ENCODE data around the gene SLBP.

SLBP gene

DNA sequence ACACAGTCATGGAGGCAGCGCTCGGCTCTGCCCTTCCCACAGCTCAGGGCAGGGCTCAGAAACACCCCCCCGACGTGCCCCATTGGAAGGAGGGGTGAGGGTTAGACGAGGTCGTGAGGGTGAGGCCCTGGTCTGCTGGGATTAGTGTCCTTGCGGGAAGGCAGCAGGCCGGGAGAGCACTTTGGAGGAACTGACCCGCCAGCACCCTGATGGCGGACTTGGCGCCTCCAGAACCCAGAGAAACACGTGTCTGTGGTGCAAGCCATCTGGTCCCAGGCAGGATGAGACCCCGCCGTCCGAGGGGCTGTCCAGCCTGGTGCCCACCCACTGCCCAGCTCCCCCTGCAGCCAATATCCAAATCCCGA is 35.5 kb upstream of the SLBP start:
- Histone ChIP-seq H3K4me3 (ENCODE audit: low read length) (no peak overlapping the region), H3K9me3 (ENCODE audit: insufficient read depth, low read depth, low read length) (no peaks in the 10 kb centered on the region), H3K27ac (ENCODE audit: low read depth, low read length) (no peak overlapping the region), H3K4me1 (ENCODE audit: insufficient read depth, low read length) (peaks cover 4% of the 10 kb centered on the region; the same call in 1 of the 2 replicates), H3K27me3 (ENCODE audit: insufficient read depth, low read length) (peaks cover 5% of the 10 kb centered on the region; the same call in 1 of the 2 replicates), H3K9ac (ENCODE audit: low read depth, low read length) (no peak overlapping the region), H3K36me3 (ENCODE audit: insufficient read depth, low read length) (peaks cover 27% of the 10 kb centered on the region)
- 94% methylated on average over 16 of the region's 16 CpGs for WGBS

GRCh38 chr4:1746919-1747602 is 34.9 kb upstream of the SLBP start:
- H3K4me3 ChIP-seq (ENCODE audit: low read length): no peak overlapping the region
- H3K4me1 ChIP-seq (ENCODE audit: insufficient read depth, low read length): 0 out of 2 replicates have a peak, but pooled peaks cover under 1% of the 10 kb centered on the region
- H3K27ac ChIP-seq (ENCODE audit: low read depth, low read length): no peak overlapping the region
- peaks cover 5% of the 10 kb centered on the region; the same call in 1 of the 2 replicates for H3K27me3 ChIP-seq (ENCODE audit: insufficient read depth, low read length)
- no peaks in the 10 kb centered on the region for H3K9me3 ChIP-seq (ENCODE audit: insufficient read depth, low read depth, low read length)
- 88% methylated on average over 33 of the region's 33 CpGs for WGBS
- peaks cover 32% of the 10 kb centered on the region for H3K36me3 ChIP-seq (ENCODE audit: insufficient read depth, low read length)
- H3K9ac ChIP-seq (ENCODE audit: low read depth, low read length): no peak overlapping the region

DNA sequence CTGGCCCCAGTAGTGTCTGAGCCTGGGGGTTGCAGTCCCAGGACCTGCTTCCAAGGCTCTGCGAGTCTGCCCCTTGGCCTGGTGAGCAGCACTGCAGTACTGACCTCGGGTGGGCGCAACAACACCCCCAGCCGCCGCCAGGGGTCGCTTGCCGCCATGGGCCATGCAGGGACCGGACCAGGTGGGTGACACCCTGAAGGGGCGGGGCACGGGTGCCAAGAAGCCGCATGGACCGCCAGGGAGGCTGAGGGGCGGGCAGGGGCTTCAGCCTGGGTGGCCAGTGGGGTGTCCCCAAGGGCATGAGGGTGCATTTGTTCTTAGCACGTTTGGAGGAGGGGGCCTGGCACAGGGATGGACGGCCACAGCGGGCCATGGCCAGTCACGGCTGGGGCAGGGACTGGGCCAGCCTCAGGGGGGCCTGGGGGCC is 34.2 kb upstream of the SLBP start:
- WGBS: 27% methylated on average over 17 of the region's 17 CpGs
- peak overlapping the region; percentile 58; the same call in 1 of the 2 replicates for H3K27ac ChIP-seq (ENCODE audit: low read depth, low read length)

GRCh38 chr4:1745697-1746096 is 33.6 kb upstream of the SLBP start:
- Histone ChIP-seq H3K27ac (ENCODE audit: low read depth, low read length) (peak overlapping the region; percentile 58; the same call in 1 of the 2 replicates), H3K4me1 (ENCODE audit: insufficient read depth, low read length) (no peaks in the 10 kb centered on the region), H3K9me3 (ENCODE audit: insufficient read depth, low read depth, low read length) (no peaks in the 10 kb centered on the region), H3K9ac (ENCODE audit: low read depth, low read length) (no peak overlapping the region), H3K27me3 (ENCODE audit: insufficient read depth, low read length) (peaks cover 5% of the 10 kb centered on the region; the same call in 1 of the 2 replicates), H3K4me3 (ENCODE audit: low read length) (no peak overlapping the region), H3K36me3 (ENCODE audit: insufficient read depth, low read length) (peaks cover 45% of the 10 kb centered on the region)
- 82% methylated on average over 12 of the region's 12 CpGs for WGBS

More for the DNA sequence above, 34.2 kb upstream of the SLBP start:
- no peaks in the 10 kb centered on the region for H3K4me1 ChIP-seq (ENCODE audit: insufficient read depth, low read length)
- no peaks in the 10 kb centered on the region for H3K9me3 ChIP-seq (ENCODE audit: insufficient read depth, low read depth, low read length)
- H3K4me3 ChIP-seq (ENCODE audit: low read length): no peak overlapping the region
- H3K36me3 ChIP-seq (ENCODE audit: insufficient read depth, low read length): peaks cover 40% of the 10 kb centered on the region
- peaks cover 5% of the 10 kb centered on the region; the same call in 1 of the 2 replicates for H3K27me3 ChIP-seq (ENCODE audit: insufficient read depth, low read length)
- H3K9ac ChIP-seq (ENCODE audit: low read depth, low read length): no peak overlapping the region

GRCh38 chr4:1745165-1745564 is 33.0 kb upstream of the SLBP start:
- H3K36me3 ChIP-seq (ENCODE audit: insufficient read depth, low read length): peaks cover 51% of the 10 kb centered on the region
- 92% methylated on average over 13 of the region's 13 CpGs for WGBS
- H3K9me3 ChIP-seq (ENCODE audit: insufficient read depth, low read depth, low read length): no peaks in the 10 kb centered on the region
- H3K9ac ChIP-seq (ENCODE audit: low read depth, low read length): no peak overlapping the region
- H3K27ac ChIP-seq (ENCODE audit: low read depth, low read length): no peak overlapping the region
- H3K4me3 ChIP-seq (ENCODE audit: low read length): no peak overlapping the region
- H3K4me1 ChIP-seq (ENCODE audit: insufficient read depth, low read length): no peaks in the 10 kb centered on the region
- H3K27me3 ChIP-seq (ENCODE audit: insufficient read depth, low read length): peaks cover 5% of the 10 kb centered on the region; the same call in 1 of the 2 replicates

DNA sequence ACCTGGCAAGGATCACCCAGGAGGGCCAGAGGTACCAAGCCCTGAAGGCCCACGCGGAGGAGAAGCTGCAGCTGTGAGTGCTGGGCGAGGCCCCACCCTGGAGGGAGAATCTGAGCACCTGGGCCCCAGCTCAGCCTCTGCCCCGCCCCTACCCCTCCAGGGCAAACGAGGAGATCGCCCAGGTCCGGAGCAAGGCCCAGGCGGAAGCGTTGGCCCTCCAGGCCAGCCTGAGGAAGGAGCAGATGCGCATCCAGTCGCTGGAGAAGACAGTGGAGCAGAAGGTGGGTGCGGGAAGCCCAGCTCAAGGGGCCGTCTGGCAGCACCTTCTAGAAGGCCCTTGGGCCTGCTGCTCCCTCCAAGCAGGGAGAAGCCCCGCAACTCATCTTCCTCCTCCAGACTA is 32.4 kb upstream of the SLBP start:
- 90% methylated on average over 14 of the region's 14 CpGs for WGBS
- peaks cover 5% of the 10 kb centered on the region; the same call in 1 of the 2 replicates for H3K27me3 ChIP-seq (ENCODE audit: insufficient read depth, low read length)
- H3K9me3 ChIP-seq (ENCODE audit: insufficient read depth, low read depth, low read length): no peaks in the 10 kb centered on the region
- H3K4me3 ChIP-seq (ENCODE audit: low read length): no peak overlapping the region
- H3K36me3 ChIP-seq (ENCODE audit: insufficient read depth, low read length): peaks cover 57% of the 10 kb centered on the region
- H3K9ac ChIP-seq (ENCODE audit: low read depth, low read length): no peak overlapping the region
- no peak overlapping the region for H3K27ac ChIP-seq (ENCODE audit: low read depth, low read length)
- no peaks in the 10 kb centered on the region for H3K4me1 ChIP-seq (ENCODE audit: insufficient read depth, low read length)

- Histone ChIP-seq H3K36me3 (ENCODE audit: insufficient read depth, low read length) (peaks cover 63% of the 10 kb centered on the region), H3K4me1 (ENCODE audit: insufficient read depth, low read length) (no peaks in the 10 kb centered on the region), H3K4me3 (ENCODE audit: low read length) (no peak overlapping the region), H3K27ac (ENCODE audit: low read depth, low read length) (no peak overlapping the region), H3K27me3 (ENCODE audit: insufficient read depth, low read length) (peaks cover 5% of the 10 kb centered on the region; the same call in 1 of the 2 replicates), H3K9me3 (ENCODE audit: insufficient read depth, low read depth, low read length) (no peaks in the 10 kb centered on the region), H3K9ac (ENCODE audit: low read depth, low read length) (no peak overlapping the region)
- 96% methylated on average over 6 of the region's 6 CpGs for WGBS
Measured at GRCh38 chr4:1743975-1744374, 31.9 kb upstream of the SLBP start.

GRCh38 chr4:1743551-1743950 is 31.4 kb upstream of the SLBP start:
- H3K27me3 ChIP-seq (ENCODE audit: insufficient read depth, low read length): peaks cover 5% of the 10 kb centered on the region; the same call in 1 of the 2 replicates
- H3K9ac ChIP-seq (ENCODE audit: low read depth, low read length): no peak overlapping the region
- 82% methylated on average over 12 of the region's 12 CpGs for WGBS
- H3K9me3 ChIP-seq (ENCODE audit: insufficient read depth, low read depth, low read length): peaks cover 2% of the 10 kb centered on the region; the same call in 1 of the 2 replicates
- H3K4me1 ChIP-seq (ENCODE audit: insufficient read depth, low read length): no peaks in the 10 kb centered on the region
- H3K36me3 ChIP-seq (ENCODE audit: insufficient read depth, low read length): peaks cover 67% of the 10 kb centered on the region
- H3K4me3 ChIP-seq (ENCODE audit: low read length): no peak overlapping the region
- no peak overlapping the region for H3K27ac ChIP-seq (ENCODE audit: low read depth, low read length)

- peaks cover 23% of the 10 kb centered on the region for H3K9me3 ChIP-seq (ENCODE audit: insufficient read depth, low read depth, low read length)
- H3K4me3 ChIP-seq (ENCODE audit: low read length): no peak overlapping the region
- no peaks in the 10 kb centered on the region for H3K4me1 ChIP-seq (ENCODE audit: insufficient read depth, low read length)
- H3K9ac ChIP-seq (ENCODE audit: low read depth, low read length): no peak overlapping the region
- no peak overlapping the region for H3K27ac ChIP-seq (ENCODE audit: low read depth, low read length)
- H3K27me3 ChIP-seq (ENCODE audit: insufficient read depth, low read length): no peaks in the 10 kb centered on the region
- H3K36me3 ChIP-seq (ENCODE audit: insufficient read depth, low read length): peaks cover 90% of the 10 kb centered on the region
- 92% methylated on average over 17 of the region's 17 CpGs for WGBS
Measured at GRCh38 chr4:1741208-1741607, 29.1 kb upstream of the SLBP start.

- WGBS: 96% methylated on average over 22 of the region's 22 CpGs
- H3K27ac ChIP-seq (ENCODE audit: low read depth, low read length): no peak overlapping the region
- H3K27me3 ChIP-seq (ENCODE audit: insufficient read depth, low read length): no peaks in the 10 kb centered on the region
- peaks cover 23% of the 10 kb centered on the region for H3K9me3 ChIP-seq (ENCODE audit: insufficient read depth, low read depth, low read length)
- H3K4me3 ChIP-seq (ENCODE audit: low read length): no peak overlapping the region
- no peaks in the 10 kb centered on the region for H3K4me1 ChIP-seq (ENCODE audit: insufficient read depth, low read length)
- H3K36me3 ChIP-seq (ENCODE audit: insufficient read depth, low read length): peaks cover 98% of the 10 kb centered on the region
- H3K9ac ChIP-seq (ENCODE audit: low read depth, low read length): no peak overlapping the region
Measured at GRCh38 chr4:1740021-1740545, 28.0 kb upstream of the SLBP start.

GRCh38 chr4:1739358-1739757 is 27.2 kb upstream of the SLBP start:
- H3K9me3 ChIP-seq (ENCODE audit: insufficient read depth, low read depth, low read length): peaks cover 23% of the 10 kb centered on the region
- no peak overlapping the region for H3K27ac ChIP-seq (ENCODE audit: low read depth, low read length)
- H3K36me3 ChIP-seq (ENCODE audit: insufficient read depth, low read length): peaks cover 98% of the 10 kb centered on the region
- WGBS: 96% methylated on average over 9 of the region's 9 CpGs
- no peak overlapping the region for H3K4me3 ChIP-seq (ENCODE audit: low read length)
- H3K4me1 ChIP-seq (ENCODE audit: insufficient read depth, low read length): no peaks in the 10 kb centered on the region
- H3K9ac ChIP-seq (ENCODE audit: low read depth, low read length): no peak overlapping the region
- H3K27me3 ChIP-seq (ENCODE audit: insufficient read depth, low read length): no peaks in the 10 kb centered on the region
